ENCODE results near the gene CLDN6. TPM values are rescaled to one million over a fixed set of nuclear protein-coding genes. Genes with fewer than 3 reads are reported as not detected.

CLDN6 gene
- total and polyA plus RNA-seq, 2 donors (not counting 1 experiment from before 2014, with no cell fraction given): 0.03 TPM; not detected in 1

- Histone ChIP-seq H3K4me1 (ENCODE audit: control insufficient read depth, extremely low read depth, insufficient read depth, low read length) (peaks cover 8% of the 10 kb centered on the region), H3K79me2 (ENCODE audit: control insufficient read depth, insufficient read depth, low read length) (peaks cover 5% of the 10 kb centered on the region), H3K4me3 (replicated peaks in 1 of 4; ENCODE audit: control extremely low read depth in 1 of 4, insufficient read depth in 1 of 4, low read depth in 3 of 4, low read length in 4 of 4) (peak overlapping the region in 2 of 4 experiments; percentile 30 to 33), H3K9ac (ENCODE audit: insufficient read depth, low read length) (no peak overlapping the region), H4K20me1 (ENCODE audit: control insufficient read depth, extremely low read depth, insufficient read depth, low read length) (no peaks in the 10 kb centered on the region), H3K27me3 (ENCODE audit: control insufficient read depth, insufficient read depth, low read length) (no peaks in the 10 kb centered on the region), H3K27ac (ENCODE audit: insufficient read depth, low read length) (no peak overlapping the region), H3K9me3 (ENCODE audit: control insufficient read depth, insufficient read depth, low read depth, low read length) (no peaks in the 10 kb centered on the region), H3K36me3 (ENCODE audit: control insufficient read depth, insufficient read depth, low read length) (no peaks in the 10 kb centered on the region), H3K4me2 (ENCODE audit: extremely low read depth, insufficient read depth, low read length) (no peak overlapping the region), H2AFZ (ENCODE audit: low read length) (no peak overlapping the region)
- no peak for TF ChIP-seq EZH2 (IDR thresholded peaks at IDR 0.05; ENCODE audit: low read length, missing control alignments)
- peak; percentile 38 to 87 for TF ChIP-seq CTCF (conservative IDR thresholded peaks at IDR 0.05 in 1 of 2, IDR thresholded peaks at IDR 0.05 in 1 of 2; ENCODE audit: low read depth in 1 of 2, low read length in 2 of 2)
- peak; percentile 61 to 70 for DNase-seq (ENCODE audit: low read depth in 2 of 2)
Observed at GRCh38 chr16:2983706-2984136, 34.3 kb downstream of the CLDN6 start.

GRCh38 chr16:2982402-2982801 is 35.6 kb downstream of the CLDN6 start:
- DNase-seq (ENCODE audit: low read depth in 2 of 2): no peak
- H3K9me3 ChIP-seq (ENCODE audit: control insufficient read depth, insufficient read depth, low read depth, low read length): no peaks in the 10 kb centered on the region
- H3K27me3 ChIP-seq (ENCODE audit: control insufficient read depth, insufficient read depth, low read length): no peaks in the 10 kb centered on the region
- H3K4me2 ChIP-seq (ENCODE audit: extremely low read depth, insufficient read depth, low read length): no peak overlapping the region
- TF ChIP-seq EZH2 (IDR thresholded peaks at IDR 0.05; ENCODE audit: low read length, missing control alignments) (no peak), CTCF (conservative IDR thresholded peaks at IDR 0.05 in 1 of 2, IDR thresholded peaks at IDR 0.05 in 1 of 2; ENCODE audit: low read depth in 1 of 2, low read length in 2 of 2) (no peak)
- H3K36me3 ChIP-seq (ENCODE audit: control insufficient read depth, insufficient read depth, low read length): no peaks in the 10 kb centered on the region
- H4K20me1 ChIP-seq (ENCODE audit: control insufficient read depth, extremely low read depth, insufficient read depth, low read length): no peaks in the 10 kb centered on the region
- H3K4me3 ChIP-seq (replicated peaks in 1 of 4; ENCODE audit: control extremely low read depth in 1 of 4, insufficient read depth in 1 of 4, low read depth in 3 of 4, low read length in 4 of 4): no peak overlapping the region
- H3K79me2 ChIP-seq (ENCODE audit: control insufficient read depth, insufficient read depth, low read length): peaks cover 5% of the 10 kb centered on the region
- no peak overlapping the region for H2AFZ ChIP-seq (ENCODE audit: low read length)
- H3K9ac ChIP-seq (ENCODE audit: insufficient read depth, low read length): no peak overlapping the region
- no peak overlapping the region for H3K27ac ChIP-seq (ENCODE audit: insufficient read depth, low read length)
- peaks cover 8% of the 10 kb centered on the region for H3K4me1 ChIP-seq (ENCODE audit: control insufficient read depth, extremely low read depth, insufficient read depth, low read length)

GRCh38 chr16:2981899-2982250 is 36.1 kb downstream of the CLDN6 start:
- H3K4me2 ChIP-seq (ENCODE audit: extremely low read depth, insufficient read depth, low read length): no peak overlapping the region
- no peak overlapping the region for H3K4me3 ChIP-seq (replicated peaks in 1 of 4; ENCODE audit: control extremely low read depth in 1 of 4, insufficient read depth in 1 of 4, low read depth in 3 of 4, low read length in 4 of 4)
- H3K79me2 ChIP-seq (ENCODE audit: control insufficient read depth, insufficient read depth, low read length): peaks cover 5% of the 10 kb centered on the region
- peaks cover 8% of the 10 kb centered on the region for H3K4me1 ChIP-seq (ENCODE audit: control insufficient read depth, extremely low read depth, insufficient read depth, low read length)
- no peaks in the 10 kb centered on the region for H4K20me1 ChIP-seq (ENCODE audit: control insufficient read depth, extremely low read depth, insufficient read depth, low read length)
- no peaks in the 10 kb centered on the region for H3K36me3 ChIP-seq (ENCODE audit: control insufficient read depth, insufficient read depth, low read length)
- no peak overlapping the region for H2AFZ ChIP-seq (ENCODE audit: low read length)
- no peak for DNase-seq (ENCODE audit: low read depth in 2 of 2)
- H3K27me3 ChIP-seq (ENCODE audit: control insufficient read depth, insufficient read depth, low read length): no peaks in the 10 kb centered on the region
- no peak overlapping the region for H3K27ac ChIP-seq (ENCODE audit: insufficient read depth, low read length)
- TF ChIP-seq EZH2 (IDR thresholded peaks at IDR 0.05; ENCODE audit: low read length, missing control alignments): no peak
- TF ChIP-seq CTCF (conservative IDR thresholded peaks at IDR 0.05 in 1 of 2, IDR thresholded peaks at IDR 0.05 in 1 of 2; ENCODE audit: low read depth in 1 of 2, low read length in 2 of 2): no peak
- no peak overlapping the region for H3K9ac ChIP-seq (ENCODE audit: insufficient read depth, low read length)
- no peaks in the 10 kb centered on the region for H3K9me3 ChIP-seq (ENCODE audit: control insufficient read depth, insufficient read depth, low read depth, low read length)
